SK-N-DZ (cell line): ENCODE data around the gene RCC1. TPM values are rescaled to one million over a fixed set of nuclear protein-coding genes. Genes with fewer than 3 reads are reported as not detected.
A peak's percentile ranks its signal among the peaks of the same experiment; 100 is the strongest.
"Not testable (repeated sequence)": the region's sequence is repeated elsewhere in the genome, so short reads cannot be mapped to it uniquely, and the experiment has no call there.

Experiments used
- DNase-seq: peaks from one replicate; pipeline ENCODE4 v3.0.0-alpha.2; 2015; ENCODE audit warnings: low spot score
- polyA plus RNA-seq, 2 experiments: library from polyadenylated mRNA; depleted of rRNA; stranded (reverse); fragments of >200 nt; gene quantifications; 2 replicates each; pipeline ENCODE4 v1.2.3, GENCODE V29; 2014

RCC1 gene, protein sequence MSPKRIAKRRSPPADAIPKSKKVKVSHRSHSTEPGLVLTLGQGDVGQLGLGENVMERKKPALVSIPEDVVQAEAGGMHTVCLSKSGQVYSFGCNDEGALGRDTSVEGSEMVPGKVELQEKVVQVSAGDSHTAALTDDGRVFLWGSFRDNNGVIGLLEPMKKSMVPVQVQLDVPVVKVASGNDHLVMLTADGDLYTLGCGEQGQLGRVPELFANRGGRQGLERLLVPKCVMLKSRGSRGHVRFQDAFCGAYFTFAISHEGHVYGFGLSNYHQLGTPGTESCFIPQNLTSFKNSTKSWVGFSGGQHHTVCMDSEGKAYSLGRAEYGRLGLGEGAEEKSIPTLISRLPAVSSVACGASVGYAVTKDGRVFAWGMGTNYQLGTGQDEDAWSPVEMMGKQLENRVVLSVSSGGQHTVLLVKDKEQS
- 60.9 and 66.4 TPM in 2 replicates for polyA plus RNA-seq (2014; cell fraction: cytosol; rRNA removed)
- 32.0 and 46.1 TPM in 2 replicates for polyA plus RNA-seq (2014; cell fraction: nucleus; rRNA removed)

DNA sequence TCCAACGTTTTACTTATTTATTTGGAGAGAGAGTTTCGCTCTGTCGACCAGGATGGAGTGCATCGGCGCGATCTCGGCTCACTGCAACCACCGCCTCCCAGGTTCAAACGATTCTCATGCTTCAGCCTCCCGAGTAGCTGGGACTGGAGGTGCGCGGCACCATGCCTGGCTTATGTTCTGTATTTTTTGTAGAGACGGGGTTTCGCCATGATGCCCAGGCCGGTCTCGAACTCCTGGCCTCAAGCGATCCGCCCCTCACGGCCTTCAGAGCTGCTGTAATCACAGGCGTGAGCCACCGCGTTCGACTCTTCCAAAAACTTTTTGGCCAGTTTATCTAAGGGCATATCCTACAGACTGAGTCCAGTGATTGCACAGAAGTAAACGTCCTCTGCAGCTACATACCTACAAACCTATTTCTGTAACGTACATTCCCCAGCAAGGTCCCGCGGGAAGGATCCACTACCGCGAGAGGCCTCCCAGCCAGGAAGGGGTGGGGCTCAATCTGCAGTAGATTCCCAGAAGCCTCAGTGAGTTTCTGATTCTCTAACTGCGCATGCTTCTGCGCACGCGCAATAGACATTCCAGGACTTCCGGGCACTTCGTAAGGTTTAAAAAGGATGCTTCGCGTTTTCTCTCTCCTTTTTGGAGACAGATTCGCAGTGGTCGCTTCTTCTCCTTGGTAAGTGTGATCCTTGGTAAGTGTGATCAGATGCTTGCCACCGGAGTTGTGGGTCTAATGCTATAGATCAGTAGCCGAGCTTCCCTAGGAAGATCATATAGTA lies at the start of gene RCC1:
RCC1 (plus strand) TSS at position 638 of the 782 bp plus-strand sequence. CDS start 23,824 bp downstream, outside the sequence.
- peak; percentile 99 for DNase-seq

DNA sequence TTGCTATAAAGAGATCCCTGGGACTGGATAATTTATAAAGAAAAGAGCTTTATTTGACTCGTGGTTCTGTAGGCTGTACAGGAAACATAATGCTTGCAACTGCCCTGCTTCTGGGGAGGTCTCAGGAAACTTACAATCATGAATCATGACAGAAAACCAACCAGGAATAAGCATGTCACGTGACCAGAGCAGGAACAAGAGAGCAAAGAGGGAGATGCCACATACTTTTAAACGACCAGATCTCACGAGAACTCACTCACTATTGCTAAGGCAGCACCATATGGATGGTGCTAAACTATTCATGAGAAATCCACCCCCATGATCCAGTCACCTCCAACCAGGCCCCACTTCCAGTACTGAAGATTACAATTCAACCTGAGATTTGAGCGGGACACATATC lies 49.8 kb upstream of the RCC1 start:
- DNase-seq, result no peak

DNA sequence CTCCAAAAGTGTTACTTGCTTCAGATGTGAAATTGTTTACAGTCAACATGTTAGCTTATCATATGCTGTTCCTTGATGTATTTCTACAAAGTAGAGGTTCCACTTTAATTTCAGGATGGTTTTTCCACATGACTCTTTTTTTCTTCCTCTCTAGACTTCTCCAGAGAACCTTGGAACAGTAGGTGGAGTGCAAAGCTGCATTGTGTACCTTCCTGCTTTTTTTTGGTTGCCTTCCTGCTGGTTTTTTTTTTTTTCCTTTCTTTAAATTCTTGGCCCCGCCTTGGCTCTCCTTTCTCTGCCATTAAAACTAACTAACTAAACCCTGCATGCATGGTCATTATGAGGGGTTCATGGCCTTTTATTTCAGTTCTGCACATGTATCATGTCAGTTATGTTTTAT lies 48.2 kb upstream of the RCC1 start:
- DNase-seq, result no peak

DNA sequence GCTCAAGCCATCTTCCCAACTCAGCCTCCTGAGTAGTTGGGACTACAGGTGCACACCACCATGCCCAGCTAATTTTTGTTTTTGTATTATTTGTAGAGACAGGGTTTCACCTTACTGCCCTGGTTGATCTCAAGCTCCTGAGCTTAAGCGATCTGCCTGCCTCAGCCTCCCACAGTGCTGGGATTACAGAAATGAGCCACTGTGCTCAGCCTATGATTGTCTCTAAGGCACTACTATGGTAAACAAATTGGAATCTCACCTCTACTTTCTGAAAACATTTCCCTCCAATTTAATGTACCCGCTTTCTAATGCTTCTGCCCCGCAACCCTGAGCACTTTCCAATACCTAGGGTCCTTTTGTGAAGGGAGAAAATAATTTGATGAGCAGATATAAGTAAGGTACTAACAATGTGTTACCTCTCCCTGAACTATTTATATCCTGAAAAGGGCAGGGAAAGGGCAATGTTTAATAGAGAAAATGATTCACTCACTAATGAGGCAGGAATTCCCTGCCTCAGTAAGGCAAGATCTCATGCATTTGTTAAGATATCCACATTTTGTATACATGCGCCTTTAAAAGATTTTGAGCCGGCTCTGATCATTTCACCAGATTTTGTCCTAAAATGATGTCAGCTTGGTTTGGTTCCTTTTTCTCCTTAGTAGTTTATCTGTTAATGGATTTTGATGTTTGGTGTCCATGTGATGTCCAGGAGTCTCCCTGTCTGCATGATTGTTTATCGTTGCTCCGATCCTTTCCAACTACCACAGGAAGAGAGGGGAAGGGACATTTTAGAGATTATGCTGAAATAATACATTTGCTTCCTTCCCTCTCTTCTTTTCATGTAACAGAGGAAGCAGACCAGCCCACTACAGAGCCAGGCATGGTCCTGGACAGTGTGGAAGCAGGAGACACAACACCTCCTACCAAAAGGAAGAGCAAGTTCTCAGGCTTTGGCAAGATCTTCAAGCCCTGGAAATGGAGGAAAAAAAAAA lies 47.3 kb upstream of the RCC1 start:
- no peak for DNase-seq

DNA sequence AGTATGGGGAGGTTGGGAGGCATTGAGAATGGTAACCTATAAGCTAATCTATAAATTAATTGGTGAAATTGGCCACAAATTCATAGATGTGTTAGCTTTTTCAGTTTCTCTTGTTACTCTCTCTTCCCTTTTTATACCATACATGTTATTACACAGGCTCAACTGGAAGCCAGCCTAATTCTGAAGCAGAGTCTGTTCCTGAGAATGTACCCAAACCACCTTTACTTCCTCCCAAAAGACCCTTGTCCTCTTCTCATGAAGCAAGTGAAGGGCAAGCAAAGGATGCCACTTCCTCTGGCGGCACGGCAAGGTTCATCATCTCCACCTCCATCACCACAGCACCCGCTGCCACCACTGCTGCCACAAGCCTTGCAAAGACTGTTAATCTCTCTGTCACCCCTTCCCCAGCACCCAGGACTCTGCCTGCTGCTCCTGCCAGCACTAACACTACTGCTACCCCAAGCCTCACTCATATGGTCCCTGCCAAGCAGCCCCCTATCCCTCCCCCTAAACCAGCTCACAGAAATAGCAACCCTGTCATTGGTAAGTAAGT lies 39.5 kb upstream of the RCC1 start:
- no peak for DNase-seq

DNA sequence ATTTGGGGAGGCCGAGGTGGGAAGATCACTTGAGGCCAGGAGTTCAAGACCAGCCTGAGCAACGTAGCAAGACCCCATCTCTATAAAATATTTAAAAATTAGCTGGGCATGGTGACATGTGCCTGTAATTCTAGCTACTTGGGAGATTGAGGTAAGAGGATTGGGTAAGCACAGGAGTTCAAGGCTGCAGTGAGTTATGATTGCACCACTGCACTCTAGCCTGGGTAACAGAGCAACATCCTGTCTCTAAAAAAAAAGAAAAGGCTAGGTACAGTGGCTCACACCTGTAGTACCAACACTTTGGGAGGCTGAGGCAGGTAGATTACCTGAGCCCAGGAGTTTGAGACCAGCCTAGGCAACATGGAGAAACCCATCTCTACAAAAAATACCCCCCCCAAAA lies 35.7 kb upstream of the RCC1 start:
- no peak for DNase-seq

DNA sequence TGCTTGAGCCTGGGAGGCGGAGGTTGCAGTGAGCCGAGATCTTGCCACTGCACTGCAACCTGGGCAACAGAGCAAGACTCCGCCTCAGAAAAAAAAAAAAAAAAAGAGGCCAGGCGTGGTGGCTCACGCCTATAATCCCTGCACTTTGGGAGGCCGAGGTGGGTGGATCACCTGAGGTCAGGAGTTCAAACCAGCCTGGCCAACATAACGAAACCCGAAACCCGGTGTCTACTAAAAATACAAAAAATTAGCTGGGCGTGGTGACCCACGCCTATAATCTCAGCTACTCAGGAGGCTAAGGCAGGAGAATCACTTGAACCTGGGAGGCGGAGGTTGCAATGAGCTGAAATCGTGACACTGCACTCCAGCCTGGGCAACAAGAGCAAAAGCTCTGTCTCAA lies 26.3 kb upstream of the RCC1 start:
- not testable (repeated sequence) for DNase-seq

DNA sequence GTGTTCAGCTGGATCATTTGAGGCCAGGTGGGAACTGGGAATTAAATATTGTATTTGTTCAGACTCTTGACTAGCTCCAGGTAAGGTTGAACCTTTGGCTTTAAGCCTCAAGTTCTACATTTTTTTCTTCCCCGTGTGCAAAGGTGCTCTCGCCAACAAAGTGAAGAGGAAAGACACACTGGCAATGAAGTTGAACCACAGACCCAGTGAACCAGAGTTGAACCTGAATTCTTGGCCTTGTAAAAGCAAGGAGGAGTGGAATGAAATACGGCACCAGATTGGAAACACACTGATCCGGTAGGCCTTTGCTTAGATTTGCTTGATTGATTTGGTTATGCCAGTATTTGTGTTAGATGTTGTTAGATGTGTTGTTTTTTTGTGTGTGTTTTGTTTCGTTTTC lies 25.5 kb upstream of the RCC1 start:
- DNase-seq, result no peak

DNA sequence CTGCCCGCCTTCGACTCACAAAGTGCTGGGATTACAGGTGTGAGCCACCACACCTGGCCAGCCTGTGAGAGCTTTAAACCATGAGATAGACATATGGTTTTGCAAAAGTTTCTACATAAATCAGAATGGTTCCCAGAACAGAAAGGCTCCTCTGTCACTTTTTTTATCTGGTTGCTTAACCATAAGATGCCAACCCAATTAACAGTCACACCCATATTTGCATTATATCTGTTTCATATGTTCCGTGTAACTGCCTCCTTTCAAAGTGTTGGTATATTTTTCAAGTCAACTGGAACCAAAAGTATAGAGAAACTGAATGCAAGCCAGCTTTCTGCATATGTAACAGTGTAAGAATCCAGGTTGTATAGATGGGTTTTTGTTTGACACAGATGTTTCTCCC lies 23.7 kb upstream of the RCC1 start:
- DNase-seq, result no peak

DNA sequence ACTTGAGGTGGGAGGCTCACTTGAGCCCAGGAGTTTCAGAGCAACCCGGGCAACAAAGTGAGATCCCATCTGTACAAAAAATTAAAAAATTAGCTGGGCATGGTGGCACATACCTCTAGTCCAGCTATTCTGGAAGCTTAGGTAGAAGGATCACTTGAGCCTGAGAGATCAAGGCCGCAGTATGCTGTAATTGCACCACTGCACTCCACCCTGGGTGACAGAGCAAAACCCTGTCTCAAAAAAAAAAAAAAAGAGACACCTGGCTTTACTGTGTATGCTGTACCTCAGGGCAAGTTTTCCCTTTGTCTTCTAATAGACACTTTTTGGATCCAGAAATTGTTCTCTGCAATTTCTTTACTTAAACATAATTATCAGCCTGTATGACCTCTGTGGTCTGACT lies 23.1 kb upstream of the RCC1 start:
- DNase-seq, result no peak

DNA sequence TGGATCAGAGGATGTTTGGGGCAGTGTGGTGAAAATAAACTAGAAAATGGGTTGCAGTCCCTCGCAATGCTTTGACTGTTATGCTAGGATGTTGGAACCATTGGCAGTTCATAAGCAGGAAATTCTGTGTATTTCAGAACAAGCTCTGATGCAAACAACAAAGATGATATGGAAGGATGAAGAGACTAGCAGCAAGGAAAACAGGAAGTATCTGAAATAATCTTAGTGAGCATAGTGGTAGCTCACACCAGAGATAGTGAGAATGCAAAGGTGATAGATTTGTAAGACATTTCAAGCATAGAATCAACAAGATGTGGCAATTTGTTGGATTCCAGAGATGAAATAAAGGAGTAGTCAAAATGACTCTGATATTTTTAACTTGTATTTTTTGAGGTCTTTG lies 11.1 kb upstream of the RCC1 start:
- DNase-seq, result no peak

DNA sequence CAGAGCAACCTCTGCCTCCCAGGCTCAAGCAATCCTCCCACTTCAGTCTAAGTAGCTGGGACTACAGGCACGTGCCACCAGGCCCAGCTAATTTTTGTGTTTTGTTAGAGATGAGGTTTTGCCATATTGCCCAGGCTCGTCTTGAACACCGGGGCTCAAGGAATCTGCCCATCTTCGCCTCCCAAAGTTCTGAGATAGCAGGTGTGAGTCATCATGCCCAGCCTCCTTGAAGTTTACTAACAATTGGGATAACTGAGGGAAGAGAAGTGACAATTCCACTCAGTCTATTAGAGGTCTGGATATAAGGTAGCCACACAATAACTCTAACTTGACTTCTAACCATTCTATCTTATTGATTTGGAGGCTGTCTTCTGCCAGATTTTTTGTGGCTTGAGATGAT lies 6.3 kb upstream of the RCC1 start:
- no peak for DNase-seq

DNA sequence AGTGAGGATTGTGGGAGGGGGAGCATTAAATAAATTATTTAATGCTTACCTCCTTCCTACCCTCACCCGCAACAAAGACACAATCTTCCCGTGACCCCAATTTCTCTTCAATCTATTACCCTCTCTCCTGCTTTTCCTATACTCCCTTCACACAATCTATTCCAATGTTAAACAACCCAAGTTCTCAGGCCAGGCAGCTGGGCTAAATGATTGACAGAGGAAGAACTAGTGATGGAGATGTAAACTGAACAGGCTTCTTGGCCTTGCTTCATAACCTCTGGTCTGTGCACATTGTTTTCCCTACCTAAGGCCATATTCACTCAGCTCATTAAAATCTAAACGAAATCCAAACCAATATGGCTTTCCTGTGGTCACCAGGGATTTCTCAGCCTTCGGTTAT lies 3.9 kb upstream of the RCC1 start:
- no peak for DNase-seq

DNA sequence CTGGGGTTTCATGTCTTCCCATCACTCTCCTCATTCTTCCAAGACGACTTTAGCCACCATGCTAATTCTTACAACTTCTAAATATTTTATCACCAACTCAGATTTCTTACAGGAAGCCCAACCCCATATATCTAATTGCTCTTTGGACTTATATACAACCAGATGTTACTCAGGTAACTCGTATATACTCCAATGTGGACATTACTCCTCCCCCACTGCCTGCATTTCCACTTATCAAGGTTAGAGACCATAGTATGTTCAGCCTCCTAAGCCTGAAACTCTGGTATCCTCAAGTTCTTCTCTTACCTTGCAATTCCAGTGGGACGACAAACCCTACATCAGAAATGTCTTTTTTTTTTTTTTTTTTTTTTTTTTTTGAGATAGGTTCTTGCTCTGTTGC lies 2.7 kb upstream of the RCC1 start:
- DNase-seq, result no peak

DNA sequence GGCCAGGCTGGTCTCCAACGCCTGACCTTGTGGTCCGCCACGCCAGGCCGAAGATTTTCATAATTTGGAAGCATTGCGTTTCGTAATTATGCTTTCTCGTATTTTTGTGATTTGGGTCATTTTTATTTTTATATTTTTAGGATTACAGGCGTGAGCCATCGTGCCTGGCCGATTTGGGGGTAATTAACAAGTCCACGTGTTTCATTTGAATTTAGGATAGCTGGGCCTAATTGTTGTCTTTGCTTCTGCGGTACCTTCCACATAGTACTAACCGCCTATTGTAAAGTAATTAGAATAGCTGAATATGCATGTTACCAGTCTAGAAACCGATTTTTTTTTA lies 1.0 kb downstream of the RCC1 start:
- no peak for DNase-seq

DNA sequence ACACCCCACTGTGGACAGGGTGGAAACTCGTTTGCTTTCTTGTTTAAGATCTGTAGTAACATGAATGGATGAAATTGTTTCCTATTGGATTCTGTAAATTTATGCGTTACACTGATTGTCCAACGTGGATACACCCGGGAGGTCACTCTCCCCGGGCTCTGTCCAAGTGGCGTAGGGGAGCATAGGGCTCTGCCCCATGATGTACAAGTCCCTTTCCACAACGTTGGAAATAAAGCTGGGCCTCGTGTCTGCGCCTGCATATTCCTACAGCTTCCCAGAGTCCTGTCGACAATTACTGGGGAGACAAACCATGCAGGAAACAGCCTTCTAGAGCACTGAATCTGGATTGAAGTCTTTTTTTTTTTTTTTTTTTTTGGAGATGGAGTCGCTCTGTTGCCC lies 1.4 kb downstream of the RCC1 start:
- no peak for DNase-seq

DNA sequence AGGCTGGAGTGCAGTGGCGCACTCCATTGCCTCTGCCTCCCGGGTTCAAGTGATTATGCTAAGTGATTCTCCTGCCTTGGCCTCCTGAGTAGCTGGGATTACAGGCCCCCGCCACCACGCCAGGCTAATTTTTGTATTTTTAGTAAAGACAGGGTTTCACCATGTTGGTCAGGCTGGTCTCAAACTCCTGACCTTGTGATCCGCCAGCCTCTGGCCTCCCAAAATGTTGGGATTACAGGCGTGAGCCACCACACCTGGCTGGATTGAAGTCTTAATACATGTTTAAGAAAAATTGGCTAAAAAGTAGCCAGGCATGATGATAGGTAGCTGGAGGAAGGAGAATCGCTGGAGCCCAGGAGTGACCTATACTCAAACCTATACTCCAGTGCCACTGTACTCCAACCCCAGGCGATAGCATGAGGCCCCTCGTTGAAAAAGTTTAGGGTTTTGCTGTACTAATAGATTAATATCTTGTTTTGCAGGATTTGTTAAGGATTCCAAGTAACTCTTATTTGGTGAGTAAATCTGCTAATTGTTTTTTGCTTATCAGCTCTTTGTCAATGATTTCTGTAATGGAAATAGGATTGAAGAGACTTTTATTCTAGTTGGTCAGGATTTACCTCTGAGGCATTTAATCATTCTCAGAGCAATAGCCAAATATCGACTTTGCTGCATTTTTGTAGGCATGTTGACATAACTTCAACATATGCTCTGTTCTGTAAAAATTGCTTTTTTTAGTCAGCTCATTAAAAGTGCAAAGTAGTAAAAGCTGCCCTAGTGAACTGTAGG lies 2.0 kb downstream of the RCC1 start:
- no peak for DNase-seq

DNA sequence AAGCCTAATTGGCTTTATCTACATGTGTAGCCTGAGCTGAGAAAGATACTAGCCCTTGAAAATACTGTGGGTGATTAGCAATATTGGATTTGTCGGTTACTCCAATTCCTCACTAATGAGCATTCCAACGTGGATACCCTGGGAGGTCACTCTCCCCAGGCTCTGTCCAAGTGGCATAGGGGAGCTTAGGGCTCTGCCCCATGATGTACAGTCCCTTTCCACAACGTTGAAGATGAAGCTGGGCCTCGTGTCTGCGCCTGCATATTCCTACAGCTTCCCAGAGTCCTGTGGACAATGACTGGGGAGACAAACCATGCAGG lies 2.6 kb downstream of the RCC1 start:
- no peak for DNase-seq

DNA sequence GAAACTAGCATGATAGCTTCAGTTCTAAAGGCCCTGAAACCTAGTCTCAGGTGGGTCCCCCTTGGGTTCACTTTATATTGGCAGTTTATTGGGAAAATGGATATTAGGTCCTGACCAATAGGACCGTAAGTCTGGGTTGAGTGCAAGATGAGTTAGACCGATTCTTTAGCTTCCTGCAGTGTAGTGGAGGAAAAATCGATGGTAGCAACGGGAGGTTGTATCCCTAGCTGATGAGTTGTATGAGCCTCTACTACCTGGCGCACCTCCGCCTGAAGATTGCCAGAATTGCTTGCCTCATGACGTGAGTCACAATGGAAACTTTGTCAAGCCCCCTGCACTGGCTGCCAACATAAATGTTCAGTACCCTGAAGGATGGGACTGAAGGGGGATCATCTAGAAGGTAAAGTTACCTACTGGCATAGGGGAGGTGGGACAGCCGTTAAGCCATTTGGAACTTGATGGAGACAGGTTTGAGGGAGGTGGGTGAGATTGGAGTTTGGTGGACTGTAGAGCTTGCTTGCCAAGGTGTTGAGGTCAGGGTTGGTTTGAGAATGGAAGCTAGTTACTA lies 3.9 kb downstream of the RCC1 start:
- no peak for DNase-seq

DNA sequence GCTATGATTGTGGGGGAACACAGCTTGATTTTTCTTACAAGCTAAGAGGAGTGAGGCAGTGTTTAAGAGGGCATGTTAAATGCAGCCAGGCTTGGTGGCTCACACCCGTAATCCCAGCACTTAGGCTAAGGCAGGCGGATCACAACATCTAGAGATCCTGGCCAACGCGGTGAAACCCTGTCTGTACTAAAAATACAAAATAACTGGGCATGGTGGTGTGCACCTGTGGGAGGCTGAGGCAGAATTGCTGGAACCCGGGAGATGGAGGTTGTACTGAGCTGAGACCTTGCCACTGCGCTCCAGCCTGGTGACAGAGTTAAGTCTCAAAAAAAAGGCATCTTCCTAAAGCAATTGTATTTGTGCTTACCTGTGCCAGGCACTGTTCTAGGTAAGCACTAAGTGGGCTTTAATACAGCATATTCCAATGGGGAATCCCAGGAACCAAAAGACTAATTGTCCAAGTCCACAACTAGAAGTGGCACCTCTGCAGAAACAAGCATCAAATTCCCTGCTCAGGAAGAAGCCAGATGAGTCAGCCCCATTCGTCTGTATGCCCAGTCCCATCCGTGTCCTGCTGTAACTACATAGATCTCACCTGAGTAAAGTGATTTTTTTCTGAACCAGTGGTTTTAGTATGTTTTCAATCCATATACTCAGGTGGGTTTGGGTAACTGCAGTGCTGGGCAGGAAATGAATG lies 4.6 kb downstream of the RCC1 start:
- no peak for DNase-seq
